ENCODE results near the gene RYR1. TPM values are rescaled to one million over a fixed set of nuclear protein-coding genes. Genes with fewer than 3 reads are reported as not detected.
"Not testable (repeated sequence)": the region's sequence is repeated elsewhere in the genome, so short reads cannot be mapped to it uniquely, and the experiment has no call there.

RYR1 gene
- total RNA-seq, 2 experiments from 2014 or later = 0.19 to 0.28 TPM

DNA sequence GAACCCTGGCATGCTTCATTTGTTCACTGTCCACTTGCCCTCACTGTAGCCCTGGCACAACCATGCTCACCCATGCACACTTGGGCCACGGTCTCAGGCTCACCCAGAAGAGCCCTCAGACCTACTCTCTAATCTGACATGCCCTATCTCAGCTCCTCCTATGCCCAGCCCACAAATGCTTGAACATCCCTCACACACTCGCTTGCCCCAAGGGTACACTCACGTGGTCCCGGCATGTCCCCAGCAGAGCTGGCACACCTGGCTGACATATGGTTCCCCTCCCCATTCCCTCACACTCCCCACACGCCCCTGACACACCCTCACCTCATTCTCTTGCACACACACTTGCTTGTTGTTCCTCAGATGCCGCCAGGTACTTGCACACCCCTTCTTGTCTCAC is 128.6 kb downstream of the RYR1 start:
- Mint-ChIP-seq H3K9me3 (no peaks in the 10 kb centered on the region), H3K4me3 (no peak overlapping the region), H3K36me3 (no peaks in the 10 kb centered on the region), H3K4me1 (peaks cover 9% of the 10 kb centered on the region), H3K27ac (no peak overlapping the region), H3K27me3 (peaks cover 40% of the 10 kb centered on the region)
- no peak for DNase-seq

DNA sequence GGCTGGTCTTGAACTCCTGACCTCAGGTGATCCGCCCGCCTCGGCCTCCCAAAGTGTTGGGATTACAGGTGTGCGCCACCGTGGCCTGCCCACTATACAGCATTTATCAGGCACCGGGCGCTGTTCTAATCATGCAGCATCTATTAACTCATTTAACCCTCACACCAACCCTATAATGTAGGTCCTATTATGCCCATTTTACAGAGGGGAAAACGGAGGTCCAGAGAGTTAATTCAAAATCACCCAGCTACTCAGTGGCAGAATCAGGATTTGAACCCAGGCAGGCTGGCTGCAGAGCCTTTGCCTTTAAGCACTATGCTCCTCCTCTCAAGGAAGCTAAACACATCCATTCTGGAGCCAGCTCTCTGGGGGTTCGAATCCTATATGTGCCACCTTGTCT is 130.0 kb downstream of the RYR1 start:
- no peaks in the 10 kb centered on the region for H3K9me3 Mint-ChIP-seq
- H3K27ac Mint-ChIP-seq = no peak overlapping the region
- peaks cover 41% of the 10 kb centered on the region for H3K27me3 Mint-ChIP-seq
- peaks cover 6% of the 10 kb centered on the region for H3K4me1 Mint-ChIP-seq
- H3K36me3 Mint-ChIP-seq = no peaks in the 10 kb centered on the region
- H3K4me3 Mint-ChIP-seq = no peak overlapping the region
- DNase-seq = no peak

DNA sequence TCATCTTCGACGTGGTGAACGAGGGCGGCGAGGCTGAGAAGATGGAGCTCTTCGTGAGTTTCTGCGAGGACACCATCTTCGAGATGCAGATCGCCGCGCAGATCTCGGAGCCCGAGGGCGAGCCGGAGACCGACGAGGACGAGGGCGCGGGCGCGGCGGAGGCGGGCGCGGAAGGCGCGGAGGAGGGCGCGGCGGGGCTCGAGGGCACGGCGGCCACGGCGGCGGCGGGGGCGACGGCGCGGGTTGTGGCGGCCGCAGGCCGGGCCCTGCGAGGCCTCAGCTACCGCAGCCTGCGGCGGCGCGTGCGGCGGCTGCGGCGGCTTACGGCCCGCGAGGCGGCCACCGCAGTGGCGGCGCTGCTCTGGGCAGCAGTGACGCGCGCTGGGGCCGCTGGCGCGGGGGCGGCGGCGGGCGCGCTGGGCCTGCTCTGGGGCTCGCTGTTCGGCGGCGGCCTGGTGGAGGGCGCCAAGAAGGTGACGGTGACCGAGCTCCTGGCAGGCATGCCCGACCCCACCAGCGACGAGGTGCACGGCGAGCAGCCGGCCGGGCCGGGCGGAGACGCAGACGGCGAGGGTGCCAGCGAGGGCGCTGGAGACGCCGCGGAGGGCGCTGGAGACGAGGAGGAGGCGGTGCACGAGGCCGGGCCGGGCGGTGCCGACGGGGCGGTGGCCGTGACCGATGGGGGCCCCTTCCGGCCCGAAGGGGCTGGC is 131.6 kb downstream of the RYR1 start:
- DNase-seq = peak; percentile 40
- Mint-ChIP-seq H3K4me3 (no peak overlapping the region), H3K4me1 (peaks cover 6% of the 10 kb centered on the region), H3K27me3 (peaks cover 41% of the 10 kb centered on the region), H3K27ac (no peak overlapping the region), H3K9me3 (no peaks in the 10 kb centered on the region), H3K36me3 (no peaks in the 10 kb centered on the region)

DNA sequence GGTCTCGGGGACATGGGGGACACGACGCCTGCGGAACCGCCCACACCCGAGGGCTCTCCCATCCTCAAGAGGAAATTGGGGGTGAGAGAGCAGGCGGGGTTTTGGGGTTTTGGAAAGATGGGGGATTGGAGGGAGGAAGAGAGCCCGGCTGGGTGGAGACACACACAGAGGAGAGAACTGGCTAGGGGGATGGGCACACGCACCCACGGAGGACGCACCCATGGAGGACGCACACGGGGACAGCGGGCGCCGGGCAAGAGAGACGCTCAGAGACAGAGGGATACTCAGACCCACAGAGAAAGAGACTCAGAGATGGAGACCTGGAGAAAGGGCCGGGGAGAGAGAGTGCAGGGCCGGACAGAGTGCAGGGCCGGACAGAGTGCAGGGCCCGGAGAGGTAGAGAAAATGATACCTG is 132.2 kb downstream of the RYR1 start:
- Mint-ChIP-seq H3K36me3 (no peaks in the 10 kb centered on the region), H3K9me3 (no peaks in the 10 kb centered on the region), H3K4me3 (peak overlapping the region; percentile 37), H3K27me3 (peaks cover 41% of the 10 kb centered on the region), H3K27ac (no peak overlapping the region), H3K4me1 (peaks cover 6% of the 10 kb centered on the region)
- DNase-seq = no peak

DNA sequence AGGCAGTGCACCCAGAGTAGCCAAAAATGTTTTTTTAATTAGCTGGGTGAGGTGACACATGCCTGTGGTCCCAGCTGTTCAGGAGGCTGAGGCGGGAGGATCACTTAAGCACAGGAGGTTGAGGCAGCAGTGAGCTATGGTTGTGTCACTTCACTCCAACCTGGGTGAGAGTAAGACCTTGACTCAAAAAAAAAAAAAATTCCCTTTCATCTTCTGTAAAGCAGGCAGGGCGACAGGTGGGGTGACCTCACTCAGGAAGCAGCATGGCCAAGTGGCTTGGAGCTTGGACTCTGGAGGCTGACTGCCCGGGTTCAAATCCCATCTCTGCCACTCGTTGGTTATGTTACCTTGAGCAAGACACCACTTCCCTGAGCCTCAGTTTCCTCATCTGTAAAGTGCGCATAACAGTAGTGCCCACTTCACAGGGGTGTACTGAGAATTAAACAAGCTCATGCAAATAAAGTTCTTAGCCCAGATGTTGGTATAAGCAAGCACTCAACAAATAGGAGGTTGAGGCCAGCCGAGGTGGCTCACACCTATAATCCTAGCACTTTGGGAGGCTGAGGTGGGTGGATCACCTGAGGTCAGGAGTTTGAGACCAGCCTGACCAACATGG is 136.0 kb downstream of the RYR1 start:
- Mint-ChIP-seq H3K27ac (no peak overlapping the region), H3K4me3 (no peak overlapping the region), H3K9me3 (no peaks in the 10 kb centered on the region), H3K27me3 (peaks cover 21% of the 10 kb centered on the region), H3K4me1 (peaks cover 6% of the 10 kb centered on the region), H3K36me3 (no peaks in the 10 kb centered on the region)
- DNase-seq = no peak

DNA sequence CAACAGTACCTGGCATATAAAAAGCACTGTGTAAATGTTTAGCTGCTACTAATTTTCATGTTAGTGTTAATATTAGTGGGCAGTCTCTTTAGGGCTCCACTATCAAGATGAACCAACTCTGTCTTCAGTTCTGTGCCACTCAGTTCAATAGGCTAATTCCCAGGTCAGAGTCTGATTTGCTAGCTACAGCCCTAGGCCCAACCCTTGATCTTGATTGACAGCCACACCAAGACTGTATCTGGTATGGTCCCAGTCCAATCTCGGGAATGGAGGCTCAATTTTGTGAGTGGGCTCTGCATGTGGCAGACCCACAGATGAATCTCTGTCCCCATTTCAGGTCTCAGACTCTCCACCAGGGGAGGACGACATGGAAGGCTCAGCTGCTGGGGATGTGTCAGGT is 138.2 kb downstream of the RYR1 start:
- DNase-seq = no peak
- no peak overlapping the region for H3K4me3 Mint-ChIP-seq
- H3K9me3 Mint-ChIP-seq = no peaks in the 10 kb centered on the region
- H3K27ac Mint-ChIP-seq = no peak overlapping the region
- no peaks in the 10 kb centered on the region for H3K4me1 Mint-ChIP-seq
- peaks cover 7% of the 10 kb centered on the region for H3K27me3 Mint-ChIP-seq
- H3K36me3 Mint-ChIP-seq = no peaks in the 10 kb centered on the region

DNA sequence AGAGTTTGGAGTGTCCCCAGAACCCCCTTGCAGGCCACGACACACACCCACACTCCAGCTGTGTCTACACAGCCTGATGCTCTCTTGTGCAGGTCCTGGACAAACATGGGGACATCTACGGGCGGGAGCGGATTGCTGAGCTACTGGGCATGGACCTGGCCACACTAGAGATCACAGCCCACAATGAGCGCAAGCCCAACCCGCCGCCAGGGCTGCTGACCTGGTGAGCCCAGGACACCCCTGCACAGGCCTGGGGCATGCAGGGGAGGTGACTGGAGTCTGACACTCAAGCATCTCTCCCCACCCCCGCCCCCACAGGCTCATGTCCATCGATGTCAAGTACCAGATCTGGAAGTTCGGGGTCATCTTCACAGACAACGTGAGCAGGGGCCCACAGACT is 144.3 kb downstream of the RYR1 start:
- no peak overlapping the region for H3K27ac Mint-ChIP-seq
- H3K27me3 Mint-ChIP-seq = no peaks in the 10 kb centered on the region
- H3K36me3 Mint-ChIP-seq = no peaks in the 10 kb centered on the region
- DNase-seq = no peak
- H3K4me1 Mint-ChIP-seq = peaks cover 2% of the 10 kb centered on the region
- no peaks in the 10 kb centered on the region for H3K9me3 Mint-ChIP-seq
- H3K4me3 Mint-ChIP-seq = no peak overlapping the region

DNA sequence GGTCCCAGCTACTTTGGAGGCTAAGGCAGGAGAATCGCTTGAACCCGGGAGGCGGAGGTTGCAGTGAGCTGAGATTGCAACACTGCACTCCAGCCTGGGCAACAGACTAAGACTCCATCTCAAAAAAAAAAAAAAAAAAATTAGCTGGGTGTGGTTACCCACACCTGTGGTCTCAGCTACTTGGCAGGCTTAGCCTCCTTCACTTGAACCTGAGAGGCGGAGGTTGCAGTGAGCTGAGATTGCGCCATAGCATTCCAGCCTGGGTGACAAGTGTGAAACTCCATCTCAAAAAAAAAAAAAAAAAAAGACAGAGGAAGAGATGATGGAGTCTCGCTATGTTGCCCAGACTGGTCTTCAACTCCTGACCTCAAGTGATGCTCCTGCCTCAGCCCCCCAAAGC is 145.8 kb downstream of the RYR1 start:
- H3K9me3 Mint-ChIP-seq, H3K4me1 Mint-ChIP-seq, H3K36me3 Mint-ChIP-seq, H3K27me3 Mint-ChIP-seq, H3K4me3 Mint-ChIP-seq, H3K27ac Mint-ChIP-seq, DNase-seq: not testable (repeated sequence)

DNA sequence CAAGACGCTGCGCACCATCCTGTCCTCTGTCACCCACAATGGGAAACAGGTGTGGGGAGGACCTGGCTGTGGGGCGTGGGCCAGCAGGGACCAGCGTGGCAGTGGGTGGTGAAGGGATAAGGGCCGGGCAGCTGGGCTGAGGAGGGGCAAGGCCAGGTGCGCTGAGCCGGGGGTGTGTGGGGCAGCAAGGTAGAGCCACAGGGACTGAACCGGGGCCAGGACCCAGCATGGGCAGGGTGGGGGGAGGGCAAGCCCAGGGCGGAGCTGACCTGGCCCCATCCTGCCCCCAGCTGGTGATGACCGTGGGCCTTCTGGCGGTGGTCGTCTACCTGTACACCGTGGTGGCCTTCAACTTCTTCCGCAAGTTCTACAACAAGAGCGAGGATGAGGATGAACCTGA is 146.6 kb downstream of the RYR1 start:
- Mint-ChIP-seq H3K36me3 (no peaks in the 10 kb centered on the region), H3K9me3 (no peaks in the 10 kb centered on the region), H3K4me1 (peaks cover 6% of the 10 kb centered on the region), H3K27ac (no peak overlapping the region), H3K4me3 (no peak overlapping the region), H3K27me3 (no peaks in the 10 kb centered on the region)
- no peak for DNase-seq

DNA sequence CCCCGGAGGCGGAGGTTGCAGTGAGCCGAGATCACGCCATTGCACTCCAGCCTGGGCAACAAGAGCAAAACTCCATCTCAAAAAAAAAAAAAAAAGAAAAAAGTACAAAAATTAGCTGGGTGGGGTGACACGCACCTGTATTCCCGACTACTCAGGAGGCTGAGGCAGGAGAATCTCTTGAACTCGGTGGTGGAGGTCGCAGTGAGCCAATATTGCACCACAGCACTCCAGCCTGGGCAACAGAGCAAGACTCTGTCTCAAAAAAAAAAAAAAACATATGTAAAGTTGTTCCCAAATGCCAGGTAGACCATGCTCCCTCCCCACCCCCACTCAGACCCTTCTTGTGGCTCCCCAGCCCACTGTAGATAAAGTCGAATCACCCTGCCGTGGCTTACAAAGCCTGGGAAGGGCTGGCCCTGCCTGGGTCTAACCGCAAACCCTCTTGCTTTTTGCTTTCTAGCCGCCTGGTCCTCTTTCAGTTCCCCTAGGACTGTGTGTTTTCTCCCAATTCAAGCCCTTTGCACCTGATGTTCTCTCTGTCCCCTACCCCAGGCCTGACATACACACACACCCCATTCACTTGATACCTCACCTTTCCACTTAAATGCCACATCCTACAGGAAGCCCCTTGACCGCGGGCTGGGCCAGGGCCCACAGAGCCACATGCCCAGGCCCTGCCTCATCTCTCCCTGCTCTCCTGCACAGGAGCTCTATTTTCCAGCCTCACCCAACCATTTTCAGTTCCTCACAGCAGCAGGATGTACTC is 149.9 kb downstream of the RYR1 start:
- Mint-ChIP-seq H3K9me3 (no peaks in the 10 kb centered on the region), H3K27ac (no peak overlapping the region), H3K36me3 (no peaks in the 10 kb centered on the region), H3K27me3 (no peaks in the 10 kb centered on the region), H3K4me1 (peaks cover 6% of the 10 kb centered on the region), H3K4me3 (no peak overlapping the region)
- no peak for DNase-seq

DNA sequence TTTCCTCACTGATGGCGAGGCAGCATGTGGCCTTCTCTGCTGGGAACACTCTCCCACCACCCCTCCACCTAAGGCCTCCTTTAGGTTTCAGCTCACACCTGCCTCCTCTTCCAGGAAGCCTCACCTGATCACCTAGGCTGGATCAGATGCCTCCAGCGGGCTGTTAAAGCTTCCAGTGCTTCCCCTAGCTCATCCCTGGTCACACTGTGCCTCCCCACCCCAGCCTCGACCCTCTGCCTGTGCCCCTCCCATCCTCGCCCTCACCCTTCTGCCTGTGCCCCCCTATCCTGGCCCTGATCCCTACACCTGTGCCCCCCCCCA is 150.5 kb downstream of the RYR1 start:
- Mint-ChIP-seq H3K9me3 (no peaks in the 10 kb centered on the region), H3K4me1 (peaks cover 6% of the 10 kb centered on the region), H3K4me3 (no peak overlapping the region), H3K27ac (no peak overlapping the region), H3K36me3 (no peaks in the 10 kb centered on the region), H3K27me3 (no peaks in the 10 kb centered on the region)
- DNase-seq = no peak

DNA sequence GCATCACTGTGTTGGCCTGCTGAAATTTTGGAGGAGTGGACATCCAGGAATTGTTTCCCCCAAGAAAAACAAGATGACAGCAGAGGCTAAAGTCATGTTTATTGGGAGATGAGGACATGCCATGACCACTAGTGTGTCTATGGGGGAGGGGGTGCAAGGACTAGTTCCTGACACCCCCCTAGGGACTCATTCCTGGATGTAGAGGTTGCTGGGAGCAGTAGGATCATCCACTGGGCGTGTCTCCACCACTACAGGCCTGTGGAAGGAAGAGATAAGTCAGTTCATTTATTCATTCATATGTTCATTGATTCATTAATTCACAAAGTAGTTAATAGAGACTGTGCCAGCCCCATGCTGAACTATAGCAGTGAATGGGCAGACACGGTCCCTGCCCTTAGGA is 154.1 kb downstream of the RYR1 start:
- Mint-ChIP-seq H3K9me3 (no peaks in the 10 kb centered on the region), H3K27me3 (no peaks in the 10 kb centered on the region), H3K4me1 (peaks cover 4% of the 10 kb centered on the region), H3K4me3 (no peak overlapping the region), H3K27ac (no peak overlapping the region), H3K36me3 (peaks cover 3% of the 10 kb centered on the region)
- DNase-seq = no peak

DNA sequence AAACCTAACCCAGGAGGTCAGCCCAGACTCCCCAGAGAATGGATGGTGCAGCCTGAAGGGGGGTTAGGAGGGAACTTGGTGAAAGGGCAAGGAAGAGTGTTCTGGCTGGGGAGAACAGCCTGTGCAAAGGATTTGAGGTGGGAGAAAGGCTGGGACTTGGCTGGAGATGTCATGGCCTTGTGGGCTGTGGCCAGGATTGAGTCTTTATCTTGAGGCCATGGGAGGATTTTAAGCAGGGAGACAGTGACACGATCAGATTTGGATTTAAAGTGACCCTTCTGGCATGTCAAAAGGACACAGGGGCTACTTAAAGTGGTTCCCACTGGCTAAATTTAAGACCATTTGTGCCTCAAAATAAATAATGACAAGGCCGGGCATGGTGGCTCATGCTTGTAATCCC is 154.6 kb downstream of the RYR1 start:
- H3K9me3 Mint-ChIP-seq = no peaks in the 10 kb centered on the region
- H3K27me3 Mint-ChIP-seq = no peaks in the 10 kb centered on the region
- DNase-seq = no peak
- H3K36me3 Mint-ChIP-seq = peaks cover 3% of the 10 kb centered on the region
- peaks cover 4% of the 10 kb centered on the region for H3K4me1 Mint-ChIP-seq
- no peak overlapping the region for H3K4me3 Mint-ChIP-seq
- H3K27ac Mint-ChIP-seq = no peak overlapping the region

DNA sequence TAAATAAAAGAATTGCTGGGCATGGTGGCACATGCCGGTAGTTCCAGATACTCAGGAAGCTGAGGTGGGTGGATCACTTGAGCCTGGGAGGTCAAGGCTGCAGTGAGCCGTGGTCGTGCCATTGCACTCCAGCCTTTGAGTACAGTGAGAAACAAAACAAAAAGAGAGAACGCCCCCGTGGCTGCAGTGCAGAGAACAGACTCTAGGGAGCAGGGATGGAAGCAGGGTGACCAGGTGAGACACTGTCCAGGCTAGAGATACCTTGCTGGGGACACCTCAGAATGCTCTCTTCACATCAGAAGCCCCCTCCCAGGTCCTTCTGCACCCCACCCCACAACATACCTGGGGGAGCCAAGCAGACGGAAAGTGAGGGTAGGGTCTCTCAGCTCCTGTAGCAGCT is 159.4 kb downstream of the RYR1 start:
- Mint-ChIP-seq H3K27ac (no peak overlapping the region), H3K9me3 (no peaks in the 10 kb centered on the region), H3K36me3 (peaks cover 23% of the 10 kb centered on the region), H3K4me3 (no peak overlapping the region), H3K4me1 (no peaks in the 10 kb centered on the region), H3K27me3 (no peaks in the 10 kb centered on the region)
- no peak for DNase-seq

DNA sequence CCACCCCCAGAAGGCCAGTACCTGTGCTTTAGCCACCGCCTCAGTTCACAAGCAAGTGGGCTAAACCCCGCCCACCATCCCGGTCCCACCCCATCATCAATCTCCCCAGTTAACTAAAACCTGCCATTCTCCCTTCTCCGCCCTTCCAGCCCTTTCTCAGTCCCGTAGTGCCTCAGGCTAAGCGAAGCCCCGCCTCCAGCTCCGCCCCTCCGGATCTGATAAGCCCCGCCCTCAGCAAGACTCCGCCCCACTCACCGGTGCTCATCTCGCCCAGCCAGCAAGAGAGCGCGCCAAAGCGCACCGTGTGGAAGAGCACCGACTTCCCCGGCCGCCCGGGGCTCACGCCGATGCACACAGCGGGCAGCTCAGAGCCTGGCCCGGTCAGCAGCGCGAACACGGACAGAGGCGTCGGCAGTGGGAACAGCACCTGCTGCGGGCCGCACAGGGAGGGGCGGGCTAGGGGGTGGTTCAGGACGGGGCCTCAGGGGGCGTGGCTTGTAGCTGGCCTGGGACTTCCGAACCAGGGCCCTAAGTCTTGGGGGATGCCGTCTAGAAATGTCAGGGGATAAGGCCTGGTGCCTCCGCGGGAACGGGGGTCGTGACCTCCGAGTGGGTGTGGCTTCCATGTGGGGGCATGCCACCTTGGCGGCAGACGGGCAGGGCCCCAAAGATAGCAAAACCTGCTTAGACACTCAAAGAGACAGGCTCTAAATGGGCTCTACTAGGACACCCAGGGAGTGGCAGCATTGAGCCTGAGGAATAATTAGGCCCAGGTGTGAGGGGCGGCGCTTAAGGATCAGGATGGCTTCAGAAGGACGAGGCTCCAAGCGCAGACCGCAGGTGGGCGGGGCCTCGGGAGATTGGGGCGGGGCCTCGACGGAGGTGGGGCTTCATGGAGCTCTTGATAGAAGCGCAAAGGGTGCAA is 162.8 kb downstream of the RYR1 start:
- Mint-ChIP-seq H3K4me3 (no peak overlapping the region), H3K27ac (no peak overlapping the region), H3K27me3 (no peaks in the 10 kb centered on the region), H3K4me1 (no peaks in the 10 kb centered on the region), H3K9me3 (no peaks in the 10 kb centered on the region), H3K36me3 (peaks cover 25% of the 10 kb centered on the region)
- DNase-seq = peak; percentile 20
